GM18909 (cell line): Measurements from ENCODE around the gene TMEM40.
"Not testable (repeated sequence)": the region's sequence is repeated elsewhere in the genome, so short reads cannot be mapped to it uniquely, and the experiment has no call there.

Experiments
- ATAC-seq: cut with Tn5 transposase; IDR thresholded peaks from one replicate; pipeline ENCODE4 v1.9.1; 2021; ENCODE audit warnings: mild to moderate bottlenecking; ENCODE audit not compliant: unreplicated experiment, poor library complexity

TMEM40 gene, protein sequence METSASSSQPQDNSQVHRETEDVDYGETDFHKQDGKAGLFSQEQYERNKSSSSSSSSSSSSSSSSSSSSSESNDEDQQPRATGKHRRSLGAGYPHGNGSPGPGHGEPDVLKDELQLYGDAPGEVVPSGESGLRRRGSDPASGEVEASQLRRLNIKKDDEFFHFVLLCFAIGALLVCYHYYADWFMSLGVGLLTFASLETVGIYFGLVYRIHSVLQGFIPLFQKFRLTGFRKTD

DNA sequence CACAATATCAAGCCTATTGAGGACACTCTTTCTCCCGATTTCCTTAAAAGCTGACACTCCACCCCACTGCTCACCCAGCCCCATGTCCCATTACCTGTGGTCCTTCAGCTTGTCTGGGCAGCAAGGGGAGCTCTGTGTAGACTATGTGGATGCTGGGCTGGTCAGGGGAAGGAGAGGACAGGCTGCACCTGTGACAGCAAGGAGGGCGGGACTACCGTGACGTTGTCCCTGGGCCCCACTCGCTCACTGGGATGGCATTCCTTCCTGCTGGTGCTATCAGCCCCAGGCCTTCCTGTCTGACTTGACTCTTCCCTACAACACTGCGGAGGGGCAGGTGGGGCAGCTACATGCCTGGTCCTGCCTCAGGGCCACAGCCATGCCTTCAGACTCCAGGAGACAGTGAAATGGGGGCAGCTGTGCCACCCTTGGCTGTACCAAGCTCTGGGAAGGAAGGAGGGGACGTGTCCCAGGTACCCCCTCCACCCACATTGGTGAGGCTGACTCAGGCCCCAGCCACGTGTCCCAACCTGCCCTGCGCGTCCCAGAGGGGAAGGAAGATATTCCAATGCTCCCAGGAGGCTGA is at the start of gene TMEM40:
Gene TMEM40 (minus strand): TSS at position 163 of the 583 bp plus-strand sequence. CDS start 9,427 bp downstream, outside the sequence.
- no peak for ATAC-seq

DNA sequence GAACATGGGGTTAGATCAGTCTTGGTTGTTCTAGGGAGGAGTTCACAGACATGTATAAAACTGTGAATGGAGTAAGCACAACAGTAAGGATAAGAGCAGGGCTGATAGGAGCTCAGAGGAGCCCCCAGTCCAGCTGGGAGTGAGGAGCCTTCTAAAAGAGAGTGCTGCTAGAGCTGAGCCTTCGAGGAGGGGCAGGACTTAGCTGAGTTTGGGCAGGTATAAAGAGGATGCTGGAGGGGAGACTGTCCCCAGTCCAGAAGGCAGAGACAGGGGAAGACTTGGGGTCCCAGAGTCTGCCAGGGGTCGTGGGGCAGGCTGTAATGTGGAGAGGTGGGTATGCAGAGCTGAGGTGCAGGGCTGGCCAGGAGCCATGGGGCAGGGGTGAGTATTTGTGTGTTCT is 49.5 kb upstream of the TMEM40 start:
- ATAC-seq, result no peak

GRCh38 chr3:12807601-12808359 is 48.7 kb upstream of the TMEM40 start:
- ATAC-seq, result no peak

- no peak for ATAC-seq
Measured at GRCh38 chr3:12807066-12807465, 48.0 kb upstream of the TMEM40 start.

DNA sequence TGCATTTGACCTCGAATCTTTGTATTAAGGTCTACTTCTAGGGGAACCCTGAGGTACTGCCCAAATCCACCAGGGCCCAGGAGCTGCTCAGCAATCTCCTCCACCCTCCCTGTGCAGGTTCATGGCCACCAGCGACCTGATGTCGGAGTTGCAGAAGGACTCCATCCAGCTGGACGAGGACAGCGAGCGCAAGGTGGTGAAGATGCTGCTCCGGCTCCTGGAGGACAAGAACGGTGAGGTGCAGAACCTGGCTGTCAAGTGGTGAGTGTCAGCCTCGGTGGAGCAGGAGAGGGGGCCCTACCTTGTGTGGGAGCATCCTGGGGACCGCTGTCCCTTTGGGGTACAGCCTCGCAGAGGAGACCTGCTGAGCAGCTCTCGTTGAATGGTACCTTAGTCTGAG is 44.3 kb upstream of the TMEM40 start:
- no peak for ATAC-seq

- no peak for ATAC-seq
Measured at GRCh38 chr3:12799525-12800440, 40.7 kb upstream of the TMEM40 start.

GRCh38 chr3:12798559-12799179 is 39.6 kb upstream of the TMEM40 start:
- no peak for ATAC-seq

GRCh38 chr3:12797892-12798558 is 39.0 kb upstream of the TMEM40 start:
- no peak for ATAC-seq

- no peak for ATAC-seq
Measured at GRCh38 chr3:12797124-12797891, 38.2 kb upstream of the TMEM40 start.

- no peak for ATAC-seq
Measured at GRCh38 chr3:12796171-12797123, 37.4 kb upstream of the TMEM40 start, which contains the start of gene CAND2. TSS of gene CAND2 (plus strand) at chr3:12796680. CDS start at chr3:12796721, 41 bp downstream.

DNA sequence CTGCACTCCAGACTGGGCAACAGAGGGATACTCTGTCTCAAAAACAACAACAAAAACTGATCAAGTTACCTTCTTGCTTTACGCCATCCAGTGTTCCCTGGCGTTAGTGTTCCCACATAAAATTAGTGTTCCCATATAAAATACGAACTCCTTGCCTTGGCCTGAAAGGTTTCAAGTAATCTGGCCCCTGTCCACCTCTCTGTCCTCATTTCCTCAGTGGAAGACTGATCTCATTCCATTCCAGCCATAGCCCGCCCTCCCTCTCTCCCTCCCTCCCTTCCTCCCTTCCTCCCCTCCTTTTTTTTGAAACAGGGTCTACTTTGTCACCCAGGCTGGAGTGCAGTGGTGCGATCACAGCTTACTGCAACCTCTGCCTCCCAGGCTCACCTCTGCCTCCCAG is 34.6 kb upstream of the TMEM40 start:
- ATAC-seq, result no peak

DNA sequence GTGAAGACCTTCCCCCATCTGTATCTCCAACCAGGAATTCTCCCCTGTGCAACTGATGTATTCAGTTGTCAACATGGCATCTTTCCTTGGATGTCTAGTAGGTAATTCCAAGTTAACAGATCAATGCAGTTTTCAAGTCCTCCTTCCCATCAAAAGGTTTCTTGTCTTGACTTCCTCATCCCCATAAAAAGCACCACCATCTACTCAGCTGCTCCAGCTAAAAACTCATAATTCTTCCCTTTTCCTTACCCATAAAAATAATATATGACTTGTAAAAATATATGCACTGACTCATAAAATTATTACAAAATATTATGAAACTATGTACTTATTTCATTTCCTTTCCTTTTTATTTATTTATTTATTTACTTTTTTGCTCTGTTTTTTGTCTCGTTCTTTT is 32.4 kb upstream of the TMEM40 start:
- no peak for ATAC-seq

DNA sequence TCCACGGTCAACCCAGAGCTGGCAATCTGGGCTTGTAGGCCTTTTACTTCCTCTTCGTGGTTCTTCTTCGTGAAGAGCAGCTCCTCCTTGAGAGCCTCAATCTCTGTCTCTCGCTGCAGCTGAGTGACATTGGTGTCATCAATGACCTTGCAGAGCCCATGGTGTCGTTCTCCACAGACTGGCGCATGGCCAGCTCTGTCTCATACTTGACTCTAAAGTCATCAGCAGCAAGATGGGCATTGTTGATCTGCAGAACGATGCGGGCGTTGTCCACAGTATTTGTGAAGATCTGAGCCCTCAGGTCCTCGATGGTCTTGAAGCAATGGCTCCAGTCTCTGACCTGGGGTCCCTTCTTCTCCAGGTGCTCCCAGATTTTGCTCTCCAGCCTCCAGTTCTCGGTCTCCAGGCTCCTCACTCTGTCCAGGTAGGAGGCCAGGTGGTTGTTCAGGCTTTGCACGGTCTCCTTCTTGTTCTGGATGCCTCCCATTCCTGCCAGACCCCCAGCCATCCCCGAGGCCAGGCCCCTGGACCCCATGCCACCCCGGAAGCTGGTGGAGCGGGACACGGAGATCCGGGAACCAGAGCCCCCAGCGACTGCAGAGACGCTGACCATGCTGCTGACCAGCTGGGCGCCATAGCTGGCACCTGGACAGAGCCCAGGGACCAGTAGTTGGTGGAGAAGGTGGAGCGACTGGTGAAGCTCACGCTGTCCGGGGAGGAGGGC is 29.1 kb upstream of the TMEM40 start:
- not testable (repeated sequence) for ATAC-seq

DNA sequence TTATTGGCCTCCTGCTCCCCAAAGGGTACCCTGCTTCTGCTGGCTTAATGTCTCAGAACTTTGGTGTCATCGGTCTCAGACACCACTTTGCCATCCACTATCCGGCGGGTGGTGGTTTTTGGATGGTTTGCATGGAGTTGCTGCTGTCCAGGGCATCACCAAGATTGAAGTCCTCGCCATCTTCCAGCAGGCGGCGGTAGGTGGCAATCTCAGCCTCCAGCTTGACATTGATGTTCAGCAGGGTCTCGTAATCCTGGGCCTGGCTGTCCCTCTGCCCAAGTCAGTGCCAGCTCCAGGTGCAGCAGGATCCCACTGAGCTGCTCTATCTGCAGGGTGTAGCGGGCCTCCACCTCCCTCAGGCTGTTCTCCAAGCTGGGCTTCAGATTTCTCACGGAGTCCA is 28.3 kb upstream of the TMEM40 start:
- ATAC-seq, result not testable (repeated sequence)

DNA sequence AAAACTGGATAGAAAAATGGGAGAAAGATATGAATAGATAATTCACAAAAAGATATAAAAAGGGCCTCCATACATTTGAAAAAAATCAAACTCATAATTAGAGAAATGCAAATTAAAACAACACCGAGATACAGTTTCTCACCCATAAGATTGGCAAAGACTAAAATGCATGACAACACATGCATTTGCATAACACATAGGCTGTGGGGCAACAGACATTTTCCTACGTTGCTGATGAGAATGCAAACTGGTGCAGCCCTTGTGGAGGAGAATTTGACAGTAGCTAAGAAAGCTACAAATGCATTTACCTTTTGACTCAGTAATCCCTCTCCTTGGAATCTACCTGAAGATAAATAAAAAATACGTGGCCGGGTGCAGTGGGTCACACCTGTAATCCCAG is 26.0 kb upstream of the TMEM40 start:
- no peak for ATAC-seq

- ATAC-seq, result no peak
Measured at GRCh38 chr3:12782172-12782815, 23.2 kb upstream of the TMEM40 start.
